HL-60/S4 treated with phorbol 12-myristate 13-acetate at 8.2 ng/mL for 4 days and 3 days (cell line): Measurements from ENCODE around the gene KRTAP11-1.

Source experiments
- in situ Hi-C: fragments of 300-500 bp; cut with MboI; formaldehyde crosslinking; loops from 2 replicates; pipeline ENCODE4 v1.15.0; 2022; ENCODE audit warnings: low sequenced_read_pairs

KRTAP11-1 gene, protein sequence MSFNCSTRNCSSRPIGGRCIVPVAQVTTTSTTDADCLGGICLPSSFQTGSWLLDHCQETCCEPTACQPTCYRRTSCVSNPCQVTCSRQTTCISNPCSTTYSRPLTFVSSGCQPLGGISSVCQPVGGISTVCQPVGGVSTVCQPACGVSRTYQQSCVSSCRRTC

DNA sequence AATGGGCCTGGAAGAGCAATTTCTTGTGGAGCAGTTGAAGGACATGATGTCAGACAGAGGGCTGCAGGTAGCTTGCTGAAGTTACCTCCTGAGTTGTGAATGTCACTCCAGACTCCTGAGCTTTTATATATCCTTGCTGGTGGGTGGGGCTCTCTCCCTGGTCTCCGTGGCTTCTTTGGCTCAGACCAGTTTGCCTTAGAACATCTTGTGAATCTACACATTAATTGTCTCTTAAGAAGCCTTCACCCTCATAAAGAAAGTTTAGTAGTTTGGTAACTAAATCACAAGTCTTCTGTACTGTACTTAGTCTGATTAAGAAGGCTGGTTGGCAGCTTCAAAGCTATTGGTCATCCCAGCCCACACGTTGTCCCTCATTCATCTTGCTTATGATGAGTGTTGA is at the start of gene KRTAP11-1:
Gene KRTAP11-1 (minus strand): TSS at position 101 of the 400 bp plus-strand sequence. CDS start 56 bp downstream, at position 45.
- in situ Hi-C loops: no loop called here

- in situ Hi-C loops: no loop called here
Measured at GRCh38 chr21:30924146-30924700, 42.8 kb upstream of the KRTAP11-1 start.

DNA sequence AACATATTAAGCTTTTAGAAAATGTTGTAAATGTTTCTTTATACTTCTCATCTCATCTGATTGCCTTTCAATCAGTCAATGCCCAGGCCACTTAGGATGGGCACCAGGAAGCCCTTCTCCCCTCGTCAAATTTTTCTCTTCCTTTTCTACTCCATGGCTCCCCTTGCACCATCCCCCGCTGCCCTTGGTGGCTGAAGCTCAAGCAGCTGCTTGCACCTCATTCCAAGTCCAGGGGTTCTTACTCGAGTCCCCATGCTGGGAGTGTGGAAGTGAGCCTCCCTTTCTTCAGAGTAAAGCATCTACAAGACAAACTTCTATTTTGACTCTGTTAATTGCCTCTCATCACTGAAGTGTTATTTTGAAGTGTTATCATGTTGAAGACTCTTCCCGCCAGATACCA is 39.7 kb upstream of the KRTAP11-1 start:
- in situ Hi-C loops: no loop called here

DNA sequence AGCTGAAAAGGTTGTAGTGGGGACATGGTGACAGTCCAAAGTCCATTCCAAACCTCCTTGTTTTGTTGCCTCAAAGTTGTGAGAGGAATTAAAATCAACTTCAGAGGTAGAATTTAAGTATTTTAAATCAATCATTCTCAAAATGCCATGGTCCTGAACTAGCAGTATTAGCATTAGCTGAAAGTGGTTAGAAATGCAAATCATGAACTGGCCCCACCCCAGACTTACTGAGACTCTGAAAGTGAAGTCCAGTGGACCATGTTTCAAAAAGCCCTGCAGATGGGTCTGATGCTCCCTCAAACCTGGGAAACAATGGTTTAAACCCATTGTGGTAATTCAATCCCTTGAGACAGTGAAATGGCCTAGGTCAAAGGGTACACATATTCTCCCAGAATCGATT is 36.2 kb upstream of the KRTAP11-1 start:
- in situ Hi-C loops: no loop called here

- in situ Hi-C loops: no loop called here
Measured at GRCh38 chr21:30900881-30901280, 19.5 kb upstream of the KRTAP11-1 start.

- in situ Hi-C loops: no loop called here
Measured at GRCh38 chr21:30882866-30883597, 1.7 kb upstream of the KRTAP11-1 start.

DNA sequence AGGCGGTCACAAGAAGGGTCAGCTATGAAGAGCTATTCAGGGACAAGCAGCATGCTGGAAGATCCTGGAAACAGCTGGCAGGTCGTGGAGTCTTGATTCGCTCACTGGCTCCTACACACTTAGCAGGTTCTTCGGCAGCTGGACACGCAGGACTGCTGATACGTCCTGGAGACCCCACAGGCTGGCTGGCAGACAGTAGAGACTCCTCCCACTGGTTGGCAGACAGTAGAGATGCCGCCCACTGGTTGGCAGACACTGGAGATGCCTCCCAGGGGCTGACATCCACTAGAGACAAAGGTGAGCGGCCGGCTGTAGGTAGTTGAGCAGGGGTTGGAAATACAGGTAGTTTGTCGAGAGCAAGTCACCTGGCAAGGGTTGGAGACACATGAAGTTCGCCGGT is 466 bp downstream of the KRTAP11-1 start:
- in situ Hi-C loops: no loop called here

DNA sequence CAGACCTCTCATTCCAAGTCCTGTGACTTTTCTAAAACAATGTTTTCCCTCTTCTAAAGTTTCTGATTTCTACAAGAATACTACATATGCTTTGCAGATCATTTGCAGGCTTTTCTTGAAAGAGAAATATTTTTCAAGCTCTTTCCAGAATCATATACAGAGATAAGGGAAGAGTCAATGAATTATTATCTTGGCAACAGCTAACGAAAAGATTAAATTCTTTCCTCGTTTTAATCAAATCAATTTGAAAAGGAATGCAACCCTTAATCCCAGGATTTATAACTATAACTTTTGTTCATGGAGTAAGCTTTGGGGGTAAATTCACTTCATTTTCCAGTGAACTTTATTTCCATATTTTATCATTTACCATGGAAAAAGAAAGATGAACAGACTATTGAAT is 6.9 kb downstream of the KRTAP11-1 start:
- in situ Hi-C loops: no loop called here

- in situ Hi-C loops: no loop called here
Measured at GRCh38 chr21:30847627-30848500, 33.5 kb downstream of the KRTAP11-1 start.

DNA sequence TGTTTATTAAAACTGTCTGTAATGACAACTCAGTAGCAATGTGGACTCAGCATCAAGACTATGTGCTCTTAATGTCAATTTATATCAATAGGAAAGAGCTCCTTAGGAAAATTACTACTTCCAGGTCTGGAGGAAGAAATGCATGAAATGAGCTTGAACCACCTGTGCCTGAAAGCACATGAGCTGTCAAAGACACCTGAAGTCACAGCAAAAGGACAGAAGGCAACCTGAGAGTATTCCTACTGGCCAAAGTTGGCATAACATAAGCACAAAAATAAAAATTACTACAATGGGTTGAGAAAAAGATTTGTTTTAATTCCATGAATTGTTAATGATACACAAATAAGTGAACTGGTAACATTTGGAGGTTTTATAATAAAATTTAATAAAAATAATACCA is 38.4 kb downstream of the KRTAP11-1 start:
- in situ Hi-C loops: no loop called here

GRCh38 chr21:30839304-30839703 is 42.1 kb downstream of the KRTAP11-1 start:
- in situ Hi-C loops: no loop called here

GRCh38 chr21:30838536-30838935 is 42.8 kb downstream of the KRTAP11-1 start:
- in situ Hi-C loops: no loop called here

DNA sequence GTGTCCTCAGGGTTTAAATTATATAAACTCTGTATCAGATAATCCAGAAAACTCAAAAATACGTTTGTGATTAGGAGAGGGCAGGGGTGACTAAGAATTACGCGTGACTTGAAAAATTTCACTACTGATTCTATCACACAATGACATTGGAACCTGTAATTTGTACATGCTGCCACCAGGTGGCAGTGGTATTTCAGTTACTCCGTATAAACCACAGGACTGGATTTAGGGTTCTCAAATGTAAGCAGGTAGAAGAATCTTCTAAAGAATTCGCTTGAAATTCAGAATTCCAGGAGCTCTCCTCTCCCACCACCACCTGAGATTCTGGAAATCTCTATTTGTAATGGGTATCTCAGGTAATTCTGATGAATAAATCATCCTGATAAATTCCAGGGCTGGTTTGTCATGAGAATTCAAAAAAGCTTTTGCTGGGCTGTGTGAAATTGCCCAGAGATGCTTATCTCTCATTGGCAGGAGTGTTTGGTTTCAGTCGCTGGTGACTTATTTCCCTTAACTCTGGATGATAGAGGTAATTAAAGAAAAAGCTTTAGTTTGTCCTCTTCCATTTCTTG is 50.1 kb downstream of the KRTAP11-1 start:
- in situ Hi-C loops: no loop called here
